AG09319 (cell line): ENCODE measurements around the gene PLEKHG7.

Experiments
- DNase-seq: peaks from one replicate; pipeline ENCODE4 v3.0.0-alpha.2; 2010; ENCODE audit warnings: low read depth; ENCODE audit errors: extremely low read depth
- TF ChIP-seq, protein P1 (sequence below): IDR thresholded peaks from 2 replicates; pipeline ENCODE4 v1.5.1; 2011; ENCODE audit warnings: low read depth, mild to moderate bottlenecking, inconsistent platforms, low read length, moderate library complexity

The PLEKHG7 gene

DNA sequence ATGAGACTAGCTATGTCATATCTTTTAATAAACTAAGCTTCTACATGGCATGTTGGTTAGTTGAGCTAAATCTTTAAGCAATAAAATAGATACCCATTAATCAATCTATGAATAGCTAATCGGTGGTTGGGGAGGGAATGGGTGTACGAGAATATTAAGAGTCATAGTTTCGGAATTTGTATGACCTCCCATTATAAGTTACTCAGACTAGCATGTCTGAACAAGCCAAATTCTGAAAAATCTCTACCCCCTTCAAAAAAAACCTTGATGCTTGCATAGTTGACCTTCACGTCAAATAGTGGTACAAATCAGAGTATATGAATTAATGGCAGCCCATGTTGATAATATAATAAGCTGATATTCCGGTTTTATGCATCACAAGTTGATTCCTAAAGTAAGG, 60.0 kb downstream of the PLEKHG7 start:
- no peak for DNase-seq
- TF ChIP-seq, protein P1, sequence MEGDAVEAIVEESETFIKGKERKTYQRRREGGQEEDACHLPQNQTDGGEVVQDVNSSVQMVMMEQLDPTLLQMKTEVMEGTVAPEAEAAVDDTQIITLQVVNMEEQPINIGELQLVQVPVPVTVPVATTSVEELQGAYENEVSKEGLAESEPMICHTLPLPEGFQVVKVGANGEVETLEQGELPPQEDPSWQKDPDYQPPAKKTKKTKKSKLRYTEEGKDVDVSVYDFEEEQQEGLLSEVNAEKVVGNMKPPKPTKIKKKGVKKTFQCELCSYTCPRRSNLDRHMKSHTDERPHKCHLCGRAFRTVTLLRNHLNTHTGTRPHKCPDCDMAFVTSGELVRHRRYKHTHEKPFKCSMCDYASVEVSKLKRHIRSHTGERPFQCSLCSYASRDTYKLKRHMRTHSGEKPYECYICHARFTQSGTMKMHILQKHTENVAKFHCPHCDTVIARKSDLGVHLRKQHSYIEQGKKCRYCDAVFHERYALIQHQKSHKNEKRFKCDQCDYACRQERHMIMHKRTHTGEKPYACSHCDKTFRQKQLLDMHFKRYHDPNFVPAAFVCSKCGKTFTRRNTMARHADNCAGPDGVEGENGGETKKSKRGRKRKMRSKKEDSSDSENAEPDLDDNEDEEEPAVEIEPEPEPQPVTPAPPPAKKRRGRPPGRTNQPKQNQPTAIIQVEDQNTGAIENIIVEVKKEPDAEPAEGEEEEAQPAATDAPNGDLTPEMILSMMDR = no peak

DNA sequence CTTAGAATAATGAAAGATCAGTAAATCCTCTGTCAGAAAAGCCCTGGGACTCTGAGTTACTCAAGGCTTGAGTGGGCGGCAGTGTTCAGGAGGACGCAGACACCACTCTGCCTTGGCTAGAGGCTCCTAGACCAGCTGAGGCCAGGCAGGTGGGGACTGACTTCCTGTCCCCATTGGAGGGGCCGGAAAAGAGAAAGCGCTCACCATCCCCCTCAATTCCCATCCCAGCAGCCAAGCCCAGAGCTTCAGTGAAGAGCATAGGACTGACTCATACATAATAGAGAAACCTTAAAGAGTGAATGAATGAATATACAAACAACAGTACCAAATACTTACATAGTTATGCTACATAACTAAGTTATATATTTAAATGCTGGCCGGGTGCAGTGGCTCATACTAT, 62.0 kb downstream of the PLEKHG7 start:
- TF ChIP-seq, protein P1 = no peak
- DNase-seq = no peak

DNA sequence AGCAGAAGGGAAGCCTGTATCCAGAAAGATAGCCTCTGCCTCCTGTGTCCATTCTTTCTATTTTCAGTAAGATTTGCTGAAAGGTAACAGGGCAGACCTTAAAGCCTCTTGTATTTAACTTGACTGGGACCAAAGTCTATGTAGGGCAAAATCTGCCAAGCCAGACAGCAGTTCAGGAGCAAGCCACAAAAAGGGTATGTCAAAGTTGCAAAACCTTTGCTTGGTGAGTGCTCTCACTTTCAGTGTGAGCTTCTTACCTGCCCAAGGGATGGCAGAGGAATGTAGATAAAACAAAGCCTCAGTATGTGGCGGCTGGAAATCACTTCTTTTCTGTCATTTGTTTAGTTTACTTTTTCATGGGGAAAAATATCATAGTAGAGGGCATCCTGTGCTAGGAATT, 63.1 kb downstream of the PLEKHG7 start:
- TF ChIP-seq, protein P1 = no peak
- no peak for DNase-seq

DNA sequence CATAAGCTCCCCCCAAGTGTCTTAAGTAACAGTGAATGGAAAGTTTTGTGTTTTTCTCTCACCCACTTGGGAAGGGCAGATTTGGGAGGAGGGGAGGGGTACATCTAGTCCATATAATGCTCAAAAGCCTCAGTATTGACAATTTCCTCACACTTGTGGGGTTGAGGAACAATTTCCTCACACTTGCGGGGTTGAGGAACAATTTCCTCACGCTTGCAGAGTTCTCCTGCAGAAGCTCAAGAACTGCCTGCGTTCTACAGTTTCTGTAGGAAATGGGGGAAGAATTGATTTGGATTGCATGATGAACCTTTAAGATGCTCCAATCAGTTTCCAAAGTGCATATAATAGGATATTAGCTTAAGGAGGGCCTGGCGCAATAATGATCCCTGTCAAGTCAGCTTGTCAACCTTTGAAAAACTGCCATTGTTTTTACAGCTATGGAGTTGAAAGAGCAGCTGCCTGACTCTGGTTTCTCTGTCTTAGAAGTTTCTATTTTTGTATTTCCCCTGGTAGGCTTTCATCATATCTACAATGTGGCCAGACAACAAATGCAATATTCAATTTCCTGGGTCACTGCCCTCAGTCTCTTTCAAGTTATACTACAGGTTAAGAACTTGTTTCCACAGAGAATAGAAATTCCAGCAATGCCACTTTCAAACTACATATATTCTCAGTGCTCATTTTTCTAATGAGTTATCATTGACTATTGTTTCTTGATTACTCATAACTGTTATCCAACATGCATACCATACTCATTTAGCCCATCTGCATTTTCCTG, 66.5 kb downstream of the PLEKHG7 start:
- TF ChIP-seq, protein P1 = no peak
- no peak for DNase-seq

DNA sequence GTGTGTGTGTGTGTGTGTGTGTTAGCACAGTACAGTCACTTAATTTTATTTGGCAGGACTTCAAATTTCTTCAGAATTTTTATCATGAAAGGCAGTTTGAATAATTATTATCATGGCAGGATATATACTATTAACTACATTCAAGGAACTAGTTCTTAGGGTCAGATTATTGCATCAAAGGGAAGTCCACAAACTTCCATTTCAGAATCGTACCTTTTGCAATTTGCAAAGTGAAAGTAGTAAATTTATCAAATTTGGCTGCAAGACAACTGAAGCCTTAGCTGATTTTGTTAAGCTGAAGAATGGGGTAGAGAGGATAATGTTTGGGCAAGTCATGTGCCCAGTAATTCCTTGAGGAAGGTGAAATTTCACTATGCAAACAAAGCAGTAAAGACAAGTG, 68.2 kb downstream of the PLEKHG7 start:
- TF ChIP-seq, protein P1 = no peak
- no peak for DNase-seq

DNA sequence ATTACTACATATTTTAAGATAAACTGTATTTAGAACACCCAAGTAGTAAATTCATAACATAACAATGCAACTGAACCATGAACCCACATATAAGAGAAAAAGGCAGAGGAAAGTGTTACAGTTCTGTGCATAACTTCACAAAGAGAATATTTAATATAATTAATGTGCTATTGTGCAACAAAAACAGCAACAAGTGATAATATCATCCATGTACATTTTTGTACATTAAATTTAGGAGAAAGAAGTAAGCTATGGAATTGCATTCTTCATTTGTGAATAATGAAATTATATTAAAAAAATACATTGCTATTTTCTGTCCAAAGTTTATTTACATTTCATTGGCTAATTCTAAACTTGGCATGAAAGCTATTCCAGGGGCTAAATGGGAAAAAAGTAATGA, 72.6 kb downstream of the PLEKHG7 start:
- TF ChIP-seq, protein P1 = no peak
- no peak for DNase-seq

DNA sequence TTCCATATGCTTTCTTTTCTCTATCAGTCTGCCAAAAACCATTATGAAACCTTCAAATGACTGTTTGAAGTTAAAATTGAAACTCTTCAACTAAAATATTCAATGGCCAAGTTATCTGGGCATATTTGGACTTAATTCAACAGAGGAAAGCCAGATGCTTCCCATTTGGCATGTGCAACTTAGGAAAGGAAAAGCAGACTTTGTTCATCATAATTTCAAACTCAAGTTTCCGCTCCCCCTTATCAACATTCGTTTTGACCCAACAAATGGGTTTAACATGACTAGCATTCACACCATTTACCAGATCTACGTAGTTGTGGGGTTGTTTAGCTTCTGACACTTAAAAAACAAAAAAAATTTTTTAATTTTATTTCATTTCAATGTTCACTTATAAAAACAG, 75.7 kb downstream of the PLEKHG7 start:
- DNase-seq = no peak
- TF ChIP-seq, protein P1 = no peak
